ENCODE data around the gene LUC7L2. TPM values are rescaled to one million over a fixed set of nuclear protein-coding genes. Genes with fewer than 3 reads are reported as not detected.
A peak's percentile ranks its signal among the peaks of the same experiment; 100 is the strongest.
"Not testable (repeated sequence)": the region's sequence is repeated elsewhere in the genome, so short reads cannot be mapped to it uniquely, and the experiment has no call there.

The LUC7L2 gene
- total and polyA plus RNA-seq, 4 donors, result 43.4 to 96.9 (median 75.5) TPM

GRCh38 chr7:139452958-139453672, 93.4 kb downstream of the LUC7L2 start:
- Histone ChIP-seq H3K27me3 (ENCODE audit: control insufficient read depth, insufficient read depth, low read length) (no peaks in the 10 kb centered on the region), H3K9me3 (ENCODE audit: control insufficient read depth, insufficient read depth, low read length) (no peaks in the 10 kb centered on the region), H3K4me3 (ENCODE audit: low read depth, low read length) (no peak overlapping the region), H3K36me3 (ENCODE audit: control insufficient read depth, insufficient read depth, low read length) (no peaks in the 10 kb centered on the region), H3K4me1 (ENCODE audit: control insufficient read depth, insufficient read depth, low read length) (peaks cover 16% of the 10 kb centered on the region), H3K27ac (ENCODE audit: low read depth, low read length) (no peak overlapping the region)
- 45% methylated on average over 6 of the region's 12 CpGs for WGBS (ENCODE audit: insufficient coverage)
- DNase-seq (ENCODE audit: low read depth in 4 of 6, low spot score in 6 of 6), result peak in 3 of 6 donors; percentile 17 to 83 (median 39)

GRCh38 chr7:139453673-139454321, 94.1 kb downstream of the LUC7L2 start:
- H3K27me3 ChIP-seq (ENCODE audit: control insufficient read depth, insufficient read depth, low read length), result no peaks in the 10 kb centered on the region
- 71% methylated on average over 18 of the region's 20 CpGs for WGBS (ENCODE audit: insufficient coverage)
- H3K9me3 ChIP-seq (ENCODE audit: control insufficient read depth, insufficient read depth, low read length), result no peaks in the 10 kb centered on the region
- DNase-seq (ENCODE audit: low read depth in 4 of 6, low spot score in 6 of 6), result peak in 1 of 6 donors; percentile 17
- peaks cover 16% of the 10 kb centered on the region for H3K4me1 ChIP-seq (ENCODE audit: control insufficient read depth, insufficient read depth, low read length)
- H3K4me3 ChIP-seq (ENCODE audit: low read depth, low read length), result no peak overlapping the region
- H3K27ac ChIP-seq (ENCODE audit: low read depth, low read length), result no peak overlapping the region
- H3K36me3 ChIP-seq (ENCODE audit: control insufficient read depth, insufficient read depth, low read length), result no peaks in the 10 kb centered on the region

DNA sequence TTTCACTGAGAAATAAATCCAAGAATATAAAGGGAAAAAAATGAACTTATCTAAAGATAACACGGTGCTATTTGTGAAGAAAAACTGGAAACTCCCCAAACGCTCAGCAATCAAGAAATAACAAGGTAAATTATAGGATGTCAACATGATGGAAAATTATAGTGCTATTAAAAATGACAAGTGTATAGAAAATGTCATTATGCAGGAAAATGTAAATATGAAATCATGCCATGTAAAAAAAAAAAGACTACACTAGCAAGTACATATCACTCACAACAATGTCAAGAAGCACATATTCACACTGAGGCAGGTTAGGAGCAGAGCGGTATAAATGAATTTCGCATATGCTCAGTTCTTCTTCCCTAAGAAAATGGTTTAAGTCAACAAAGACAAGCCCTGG, 96.1 kb downstream of the LUC7L2 start:
- no peaks in the 10 kb centered on the region for H3K9me3 ChIP-seq (ENCODE audit: control insufficient read depth, insufficient read depth, low read length)
- H3K36me3 ChIP-seq (ENCODE audit: control insufficient read depth, insufficient read depth, low read length), result no peaks in the 10 kb centered on the region
- no peak overlapping the region for H3K27ac ChIP-seq (ENCODE audit: low read depth, low read length)
- H3K4me3 ChIP-seq (ENCODE audit: low read depth, low read length), result no peak overlapping the region
- no peaks in the 10 kb centered on the region for H3K27me3 ChIP-seq (ENCODE audit: control insufficient read depth, insufficient read depth, low read length)
- peaks cover 16% of the 10 kb centered on the region for H3K4me1 ChIP-seq (ENCODE audit: control insufficient read depth, insufficient read depth, low read length)
- no peak for DNase-seq (ENCODE audit: low read depth in 4 of 6, low spot score in 6 of 6)
- WGBS (ENCODE audit: insufficient coverage), result 100% methylated on average over 1 of the region's 4 CpGs

DNA sequence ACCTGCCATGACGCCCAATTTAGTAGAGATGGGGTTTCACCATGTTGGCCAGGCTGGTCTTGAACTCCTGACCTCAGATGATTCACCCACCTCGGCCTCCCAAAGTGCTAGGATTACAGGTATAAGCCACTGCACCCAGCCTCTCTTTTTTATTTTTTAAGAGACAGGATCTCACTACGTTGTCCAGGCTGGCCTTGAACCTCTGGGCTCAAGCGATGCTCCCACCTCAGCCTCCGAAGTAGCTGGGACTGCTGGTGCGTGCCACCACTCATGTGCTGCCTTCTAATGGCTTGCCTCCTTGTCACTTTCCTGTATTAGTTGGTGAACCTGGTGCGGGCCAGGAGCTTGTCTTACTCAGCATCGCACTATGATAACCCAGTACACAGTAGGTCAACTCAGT, 96.8 kb downstream of the LUC7L2 start:
- H3K27ac ChIP-seq (ENCODE audit: low read depth, low read length), result no peak overlapping the region
- WGBS (ENCODE audit: insufficient coverage), result 94% methylated on average over 8 of the region's 8 CpGs
- no peaks in the 10 kb centered on the region for H3K9me3 ChIP-seq (ENCODE audit: control insufficient read depth, insufficient read depth, low read length)
- no peaks in the 10 kb centered on the region for H3K27me3 ChIP-seq (ENCODE audit: control insufficient read depth, insufficient read depth, low read length)
- no peaks in the 10 kb centered on the region for H3K36me3 ChIP-seq (ENCODE audit: control insufficient read depth, insufficient read depth, low read length)
- H3K4me3 ChIP-seq (ENCODE audit: low read depth, low read length), result no peak overlapping the region
- H3K4me1 ChIP-seq (ENCODE audit: control insufficient read depth, insufficient read depth, low read length), result peaks cover 16% of the 10 kb centered on the region
- no peak for DNase-seq (ENCODE audit: low read depth in 4 of 6, low spot score in 6 of 6)

- Histone ChIP-seq H3K36me3 (ENCODE audit: control insufficient read depth, insufficient read depth, low read length) (no peaks in the 10 kb centered on the region), H3K4me1 (ENCODE audit: control insufficient read depth, insufficient read depth, low read length) (peaks cover 16% of the 10 kb centered on the region), H3K4me3 (ENCODE audit: low read depth, low read length) (no peak overlapping the region), H3K27ac (ENCODE audit: low read depth, low read length) (no peak overlapping the region), H3K9me3 (ENCODE audit: control insufficient read depth, insufficient read depth, low read length) (no peaks in the 10 kb centered on the region), H3K27me3 (ENCODE audit: control insufficient read depth, insufficient read depth, low read length) (no peaks in the 10 kb centered on the region)
- 84% methylated on average over 8 of the region's 15 CpGs for WGBS (ENCODE audit: insufficient coverage)
- DNase-seq (ENCODE audit: low read depth in 4 of 6, low spot score in 6 of 6), result no peak
Observed at GRCh38 chr7:139457153-139457946, 97.7 kb downstream of the LUC7L2 start.

- not testable (repeated sequence) for DNase-seq (ENCODE audit: low read depth in 4 of 6, low spot score in 6 of 6); H3K27me3 ChIP-seq (ENCODE audit: control insufficient read depth, insufficient read depth, low read length); H3K4me3 ChIP-seq (ENCODE audit: low read depth, low read length); H3K4me1 ChIP-seq (ENCODE audit: control insufficient read depth, insufficient read depth, low read length); H3K36me3 ChIP-seq (ENCODE audit: control insufficient read depth, insufficient read depth, low read length); H3K9me3 ChIP-seq (ENCODE audit: control insufficient read depth, insufficient read depth, low read length); H3K27ac ChIP-seq (ENCODE audit: low read depth, low read length)
- 97% methylated on average over 8 of the region's 12 CpGs for WGBS (ENCODE audit: insufficient coverage)
Observed at GRCh38 chr7:139463421-139463820, 103.7 kb downstream of the LUC7L2 start.

DNA sequence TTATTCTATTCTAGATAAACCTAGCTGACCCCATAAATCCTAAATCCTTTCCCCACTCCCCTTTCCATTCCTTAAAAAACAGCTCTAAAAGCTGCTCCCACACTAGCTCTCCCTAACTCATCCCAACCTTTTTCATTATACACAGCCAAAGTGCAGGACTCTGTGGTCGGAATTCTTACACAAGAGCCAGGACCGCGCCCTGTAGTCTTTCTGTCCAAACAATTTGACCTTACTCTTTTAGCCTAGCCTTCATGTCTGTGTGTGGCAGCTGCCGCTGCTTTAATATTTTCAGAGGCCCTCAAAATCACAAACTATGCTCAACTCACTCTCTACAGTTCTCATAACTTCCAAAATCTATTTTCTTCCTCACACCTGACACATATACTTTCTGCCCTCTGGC, 104.8 kb downstream of the LUC7L2 start:
- not testable (repeated sequence) for H3K27ac ChIP-seq (ENCODE audit: low read depth, low read length); H3K36me3 ChIP-seq (ENCODE audit: control insufficient read depth, insufficient read depth, low read length); H3K4me1 ChIP-seq (ENCODE audit: control insufficient read depth, insufficient read depth, low read length); DNase-seq (ENCODE audit: low read depth in 4 of 6, low spot score in 6 of 6); H3K9me3 ChIP-seq (ENCODE audit: control insufficient read depth, insufficient read depth, low read length); H3K27me3 ChIP-seq (ENCODE audit: control insufficient read depth, insufficient read depth, low read length); H3K4me3 ChIP-seq (ENCODE audit: low read depth, low read length)
- WGBS (ENCODE audit: insufficient coverage), result 100% methylated on average over 4 of the region's 4 CpGs

- H3K36me3 ChIP-seq (ENCODE audit: control insufficient read depth, insufficient read depth, low read length), result not testable (repeated sequence)
- WGBS (ENCODE audit: insufficient coverage), result 100% methylated on average over 1 of the region's 10 CpGs
Observed at GRCh38 chr7:139465072-139465471, 105.4 kb downstream of the LUC7L2 start.

DNA sequence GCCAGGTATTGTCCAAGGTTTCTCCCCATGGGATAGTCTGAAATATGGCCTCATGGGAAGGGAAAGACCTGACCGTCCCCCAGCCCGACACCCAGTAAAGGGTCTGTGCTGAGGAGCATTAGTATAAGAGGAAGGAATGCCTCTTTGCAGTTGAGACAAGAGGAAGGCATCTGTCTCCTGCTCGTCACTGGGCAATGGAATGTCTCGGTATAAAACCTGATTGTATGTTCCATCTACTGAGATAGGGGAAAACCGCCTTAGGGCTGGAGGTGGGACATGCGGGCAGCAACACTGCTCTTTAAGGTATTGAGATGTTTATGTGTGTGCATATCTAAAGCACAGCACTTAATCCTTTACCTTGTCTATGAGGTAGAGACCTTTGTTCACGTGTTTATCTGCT, 108.0 kb downstream of the LUC7L2 start:
- H3K36me3 ChIP-seq (ENCODE audit: control insufficient read depth, insufficient read depth, low read length); H3K4me1 ChIP-seq (ENCODE audit: control insufficient read depth, insufficient read depth, low read length); H3K27me3 ChIP-seq (ENCODE audit: control insufficient read depth, insufficient read depth, low read length); H3K9me3 ChIP-seq (ENCODE audit: control insufficient read depth, insufficient read depth, low read length); DNase-seq (ENCODE audit: low read depth in 4 of 6, low spot score in 6 of 6); H3K27ac ChIP-seq (ENCODE audit: low read depth, low read length); H3K4me3 ChIP-seq (ENCODE audit: low read depth, low read length): not testable (repeated sequence)
- WGBS (ENCODE audit: insufficient coverage), result 90% methylated on average over 2 of the region's 7 CpGs

More at GRCh38 chr7:139465072-139465471, 105.4 kb downstream of the LUC7L2 start:
- not testable (repeated sequence) for H3K4me1 ChIP-seq (ENCODE audit: control insufficient read depth, insufficient read depth, low read length); H3K27ac ChIP-seq (ENCODE audit: low read depth, low read length); H3K9me3 ChIP-seq (ENCODE audit: control insufficient read depth, insufficient read depth, low read length); H3K27me3 ChIP-seq (ENCODE audit: control insufficient read depth, insufficient read depth, low read length); DNase-seq (ENCODE audit: low read depth in 4 of 6, low spot score in 6 of 6); H3K4me3 ChIP-seq (ENCODE audit: low read depth, low read length)
